ENCODE data around the gene LCMT1.

LCMT1 gene

GRCh38 chr16:25064937-25065336 is 46.6 kb upstream of the LCMT1 start:
- no peak overlapping the region for H2BK120ac ChIP-seq (ENCODE audit: insufficient read depth, low read length, poor library complexity)
- H4K91ac ChIP-seq (ENCODE audit: low read depth, low read length), result no peak overlapping the region
- DNase-seq, result no peak
- H3K23ac ChIP-seq (ENCODE audit: low read length), result no peak overlapping the region
- no peak overlapping the region for H3K4ac ChIP-seq (ENCODE audit: low read depth, low read length)
- H3K14ac ChIP-seq (ENCODE audit: low read length), result no peak overlapping the region
- no peaks in the 10 kb centered on the region for H3K36me3 ChIP-seq (ENCODE audit: control insufficient read depth in 1 of 2, insufficient read depth in 2 of 2, low read length in 2 of 2)
- H2AFZ ChIP-seq (ENCODE audit: insufficient read depth, low read length, poor library complexity), result no peak overlapping the region
- no peaks in the 10 kb centered on the region for H3K27me3 ChIP-seq (ENCODE audit: insufficient read depth, low read length)
- no peak overlapping the region for H3K18ac ChIP-seq (ENCODE audit: low read length)
- no peaks in the 10 kb centered on the region for H3K79me2 ChIP-seq (ENCODE audit: control insufficient read depth, insufficient read depth, low read length, poor library complexity)
- no CpG with 5 or more reads among the region's 6 CpGs for WGBS (ENCODE audit: extremely low coverage, insufficient coverage, insufficient read length)
- H3K79me1 ChIP-seq (ENCODE audit: low read length), result peaks cover 7% of the 10 kb centered on the region
- no peak overlapping the region for H3K9ac ChIP-seq (ENCODE audit: low read length)
- H2BK5ac ChIP-seq (ENCODE audit: low read depth, low read length, poor library complexity), result no peak overlapping the region
- H2AK5ac ChIP-seq (ENCODE audit: low read length), result no peak overlapping the region
- H4K12ac ChIP-seq (ENCODE audit: low read depth, low read length), result no peak overlapping the region
- no peak overlapping the region for H4K8ac ChIP-seq (ENCODE audit: low read depth, low read length)
- peaks cover 3% of the 10 kb centered on the region for H3K9me3 ChIP-seq (ENCODE audit: insufficient read depth, low read depth, low read length)
- H3K4me1 ChIP-seq (ENCODE audit: control insufficient read depth in 1 of 2, insufficient read depth in 2 of 2, low read length in 2 of 2), result peaks cover 8 to 11% of the 10 kb centered on the region in 2 experiments
- no peak overlapping the region for H3K27ac ChIP-seq (ENCODE audit: low read depth, low read length)
- H3K4me2 ChIP-seq (ENCODE audit: low read length), result no peak overlapping the region
- no peak overlapping the region for H2BK12ac ChIP-seq (ENCODE audit: low read length)
- H3K4me3 ChIP-seq (ENCODE audit: low read depth, low read length), result no peak overlapping the region

GRCh38 chr16:25065899-25066298 is 45.6 kb upstream of the LCMT1 start:
- no peak overlapping the region for H3K4ac ChIP-seq (ENCODE audit: low read depth, low read length)
- H3K4me3 ChIP-seq (ENCODE audit: low read depth, low read length), result no peak overlapping the region
- H4K12ac ChIP-seq (ENCODE audit: low read depth, low read length), result no peak overlapping the region
- no peak overlapping the region for H3K27ac ChIP-seq (ENCODE audit: low read depth, low read length)
- no peak overlapping the region for H2AFZ ChIP-seq (ENCODE audit: insufficient read depth, low read length, poor library complexity)
- no peak overlapping the region for H3K18ac ChIP-seq (ENCODE audit: low read length)
- no peak overlapping the region for H4K91ac ChIP-seq (ENCODE audit: low read depth, low read length)
- H3K14ac ChIP-seq (ENCODE audit: low read length), result no peak overlapping the region
- peaks cover 3% of the 10 kb centered on the region for H3K9me3 ChIP-seq (ENCODE audit: insufficient read depth, low read depth, low read length)
- no peak overlapping the region for H2BK5ac ChIP-seq (ENCODE audit: low read depth, low read length, poor library complexity)
- no peak overlapping the region for H2BK12ac ChIP-seq (ENCODE audit: low read length)
- peaks cover 8 to 11% of the 10 kb centered on the region in 2 experiments for H3K4me1 ChIP-seq (ENCODE audit: control insufficient read depth in 1 of 2, insufficient read depth in 2 of 2, low read length in 2 of 2)
- no peaks in the 10 kb centered on the region for H3K79me2 ChIP-seq (ENCODE audit: control insufficient read depth, insufficient read depth, low read length, poor library complexity)
- H3K36me3 ChIP-seq (ENCODE audit: control insufficient read depth in 1 of 2, insufficient read depth in 2 of 2, low read length in 2 of 2), result no peaks in the 10 kb centered on the region
- H3K23ac ChIP-seq (ENCODE audit: low read length), result no peak overlapping the region
- H4K8ac ChIP-seq (ENCODE audit: low read depth, low read length), result peak overlapping the region; percentile 81
- peak in 1 of 2 donors; percentile 14 for DNase-seq
- H3K27me3 ChIP-seq (ENCODE audit: insufficient read depth, low read length), result no peaks in the 10 kb centered on the region
- no peak overlapping the region for H2BK120ac ChIP-seq (ENCODE audit: insufficient read depth, low read length, poor library complexity)
- no peak overlapping the region for H3K4me2 ChIP-seq (ENCODE audit: low read length)
- WGBS (ENCODE audit: extremely low coverage, insufficient coverage, insufficient read length), result no CpG with 5 or more reads among the region's 8 CpGs
- peaks cover 7% of the 10 kb centered on the region for H3K79me1 ChIP-seq (ENCODE audit: low read length)
- no peak overlapping the region for H2AK5ac ChIP-seq (ENCODE audit: low read length)
- no peak overlapping the region for H3K9ac ChIP-seq (ENCODE audit: low read length)

GRCh38 chr16:25066426-25066746 is 45.2 kb upstream of the LCMT1 start:
- H3K4me1 ChIP-seq (ENCODE audit: control insufficient read depth in 1 of 2, insufficient read depth in 2 of 2, low read length in 2 of 2), result peaks cover 8 to 11% of the 10 kb centered on the region in 2 experiments
- no peak overlapping the region for H3K27ac ChIP-seq (ENCODE audit: low read depth, low read length)
- no peaks in the 10 kb centered on the region for H3K27me3 ChIP-seq (ENCODE audit: insufficient read depth, low read length)
- peak overlapping the region; percentile 31 for H3K4me3 ChIP-seq (ENCODE audit: low read depth, low read length)
- no CpG with 5 or more reads among the region's 16 CpGs for WGBS (ENCODE audit: extremely low coverage, insufficient coverage, insufficient read length)
- H2BK5ac ChIP-seq (ENCODE audit: low read depth, low read length, poor library complexity), result no peak overlapping the region
- peak overlapping the region; percentile 70 for H4K91ac ChIP-seq (ENCODE audit: low read depth, low read length)
- no peak overlapping the region for H2AK5ac ChIP-seq (ENCODE audit: low read length)
- peak overlapping the region; percentile 61 for H4K12ac ChIP-seq (ENCODE audit: low read depth, low read length)
- peak overlapping the region; percentile 44 for H2BK120ac ChIP-seq (ENCODE audit: insufficient read depth, low read length, poor library complexity)
- peak overlapping the region; percentile 23 for H2BK12ac ChIP-seq (ENCODE audit: low read length)
- H3K9ac ChIP-seq (ENCODE audit: low read length), result no peak overlapping the region
- H3K4ac ChIP-seq (ENCODE audit: low read depth, low read length), result peak overlapping the region; percentile 9
- H3K36me3 ChIP-seq (ENCODE audit: control insufficient read depth in 1 of 2, insufficient read depth in 2 of 2, low read length in 2 of 2), result no peaks in the 10 kb centered on the region
- DNase-seq, result no peak
- H3K9me3 ChIP-seq (ENCODE audit: insufficient read depth, low read depth, low read length), result peaks cover 3% of the 10 kb centered on the region
- H3K79me2 ChIP-seq (ENCODE audit: control insufficient read depth, insufficient read depth, low read length, poor library complexity), result no peaks in the 10 kb centered on the region
- H4K8ac ChIP-seq (ENCODE audit: low read depth, low read length), result peak overlapping the region; percentile 81
- peaks cover 7% of the 10 kb centered on the region for H3K79me1 ChIP-seq (ENCODE audit: low read length)
- peak overlapping the region; percentile 5 for H3K18ac ChIP-seq (ENCODE audit: low read length)
- H3K14ac ChIP-seq (ENCODE audit: low read length), result peak overlapping the region; percentile 35
- no peak overlapping the region for H3K23ac ChIP-seq (ENCODE audit: low read length)
- peak overlapping the region; percentile 61 for H3K4me2 ChIP-seq (ENCODE audit: low read length)
- peak overlapping the region; percentile 61 for H2AFZ ChIP-seq (ENCODE audit: insufficient read depth, low read length, poor library complexity)

- H4K8ac ChIP-seq (ENCODE audit: low read depth, low read length), result peak overlapping the region; percentile 81
- H3K14ac ChIP-seq (ENCODE audit: low read length), result peak overlapping the region; percentile 35
- peak overlapping the region; percentile 89 for H3K9ac ChIP-seq (ENCODE audit: low read length)
- peaks cover 7% of the 10 kb centered on the region for H3K79me1 ChIP-seq (ENCODE audit: low read length)
- peaks cover 3% of the 10 kb centered on the region for H3K9me3 ChIP-seq (ENCODE audit: insufficient read depth, low read depth, low read length)
- no peak overlapping the region for H3K4ac ChIP-seq (ENCODE audit: low read depth, low read length)
- H2BK5ac ChIP-seq (ENCODE audit: low read depth, low read length, poor library complexity), result no peak overlapping the region
- H4K91ac ChIP-seq (ENCODE audit: low read depth, low read length), result peak overlapping the region; percentile 70
- H3K79me2 ChIP-seq (ENCODE audit: control insufficient read depth, insufficient read depth, low read length, poor library complexity), result no peaks in the 10 kb centered on the region
- no peak overlapping the region for H3K27ac ChIP-seq (ENCODE audit: low read depth, low read length)
- peak overlapping the region; percentile 79 for H3K4me3 ChIP-seq (ENCODE audit: low read depth, low read length)
- peak overlapping the region; percentile 19 for H3K18ac ChIP-seq (ENCODE audit: low read length)
- H3K4me1 ChIP-seq (ENCODE audit: control insufficient read depth in 1 of 2, insufficient read depth in 2 of 2, low read length in 2 of 2), result peaks cover 8 to 11% of the 10 kb centered on the region in 2 experiments
- H3K4me2 ChIP-seq (ENCODE audit: low read length), result peak overlapping the region; percentile 81
- H3K23ac ChIP-seq (ENCODE audit: low read length), result no peak overlapping the region
- H2AK5ac ChIP-seq (ENCODE audit: low read length), result no peak overlapping the region
- H3K27me3 ChIP-seq (ENCODE audit: insufficient read depth, low read length), result no peaks in the 10 kb centered on the region
- no peaks in the 10 kb centered on the region for H3K36me3 ChIP-seq (ENCODE audit: control insufficient read depth in 1 of 2, insufficient read depth in 2 of 2, low read length in 2 of 2)
- no CpG with 5 or more reads among the region's 63 CpGs for WGBS (ENCODE audit: extremely low coverage, insufficient coverage, insufficient read length)
- peak overlapping the region; percentile 61 for H4K12ac ChIP-seq (ENCODE audit: low read depth, low read length)
- no peak overlapping the region for H2BK12ac ChIP-seq (ENCODE audit: low read length)
- H2AFZ ChIP-seq (ENCODE audit: insufficient read depth, low read length, poor library complexity), result peak overlapping the region; percentile 85
- peak overlapping the region; percentile 44 for H2BK120ac ChIP-seq (ENCODE audit: insufficient read depth, low read length, poor library complexity)
- DNase-seq, result peak; percentile 70 to 80
These were observed 44.6 kb upstream of the LCMT1 start for GRCh38 chr16:25066747-25067631.

All from trophoblast cell (in vitro differentiated cells and primary cell).